T-helper 9 cell (primary cell): ENCODE measurements around the gene CYBA.

ENCODE experiments used
- DNase-seq: peaks from one replicate; pipeline ENCODE4 v3.0.0-alpha.2; 2020

Gene CYBA

GRCh38 chr16:88627531-88628411 is 23.1 kb downstream of the CYBA start:
- no peak for DNase-seq

DNA sequence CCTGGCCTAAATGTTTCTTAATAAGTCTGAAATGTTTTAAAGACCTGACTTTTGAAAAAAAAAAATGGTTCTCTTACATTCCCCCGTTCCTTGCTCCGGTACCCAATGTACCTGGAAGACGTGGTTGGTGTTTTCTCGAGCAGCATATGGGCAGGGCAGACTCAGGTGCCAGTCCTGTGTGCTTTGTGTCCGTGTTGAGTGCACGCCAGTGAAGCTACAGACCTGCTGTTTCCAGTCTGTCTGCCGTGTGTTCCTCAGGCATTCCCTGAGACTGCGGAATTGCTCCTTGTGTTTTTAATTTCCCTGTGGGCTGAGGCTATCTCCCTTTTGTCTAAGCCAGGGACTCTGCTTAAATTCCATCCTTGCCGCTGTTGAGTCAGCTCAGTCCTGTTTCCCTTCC is 24.2 kb downstream of the CYBA start:
- DNase-seq = no peak

DNA sequence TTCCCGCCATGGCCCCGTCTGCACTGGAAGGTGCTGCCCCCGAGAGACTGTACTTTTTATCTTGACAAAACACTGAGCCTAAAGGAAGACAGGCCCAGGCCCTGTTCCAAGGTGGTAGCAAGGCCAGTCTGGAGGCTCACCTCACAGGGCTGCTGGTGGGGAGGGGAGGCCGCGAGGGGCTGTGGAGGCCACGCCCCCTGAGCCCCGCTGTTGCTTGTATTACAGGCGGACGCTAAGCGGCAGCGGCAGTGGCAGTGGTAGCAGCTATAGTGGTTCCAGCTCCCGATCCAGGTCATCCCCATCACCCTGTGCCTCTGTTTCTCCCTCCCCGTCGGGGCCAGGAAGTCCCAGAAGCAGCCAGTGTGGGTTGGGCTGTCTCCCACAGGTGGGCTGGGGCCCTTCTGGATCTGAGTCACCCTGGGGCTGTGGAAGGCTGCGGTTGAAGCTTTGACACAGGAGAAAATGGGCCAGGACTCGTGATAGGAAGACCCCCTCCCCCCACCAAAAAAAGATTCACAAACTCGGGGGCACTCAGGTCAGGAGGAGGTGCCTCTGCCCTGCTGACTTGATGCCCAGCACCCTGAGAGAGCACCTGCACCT is 25.8 kb downstream of the CYBA start:
- DNase-seq = no peak

DNA sequence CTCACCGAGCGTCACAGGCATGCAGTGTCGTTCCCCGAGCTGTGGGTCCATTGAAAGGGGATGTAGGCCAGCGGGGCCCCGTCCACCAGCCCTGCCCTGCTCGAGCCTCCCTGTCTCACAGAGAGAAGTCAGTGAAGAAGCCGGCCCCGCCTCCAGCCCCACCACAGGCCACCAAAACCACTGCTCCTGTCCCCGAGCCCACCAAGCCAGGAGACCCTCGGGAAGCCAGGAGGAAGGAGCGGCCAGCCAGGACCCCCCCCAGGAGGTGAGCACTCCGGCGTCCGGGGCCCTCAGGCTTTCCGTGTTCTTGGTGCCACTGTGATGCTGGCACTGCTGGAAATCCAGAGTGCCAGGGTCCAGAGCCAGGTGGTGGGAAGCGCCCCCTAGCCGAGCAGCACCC is 26.4 kb downstream of the CYBA start:
- no peak for DNase-seq

- no peak for DNase-seq
Observed at GRCh38 chr16:88623858-88624257, 27.0 kb downstream of the CYBA start.

GRCh38 chr16:88622866-88623265 is 28.0 kb downstream of the CYBA start:
- DNase-seq = no peak

DNA sequence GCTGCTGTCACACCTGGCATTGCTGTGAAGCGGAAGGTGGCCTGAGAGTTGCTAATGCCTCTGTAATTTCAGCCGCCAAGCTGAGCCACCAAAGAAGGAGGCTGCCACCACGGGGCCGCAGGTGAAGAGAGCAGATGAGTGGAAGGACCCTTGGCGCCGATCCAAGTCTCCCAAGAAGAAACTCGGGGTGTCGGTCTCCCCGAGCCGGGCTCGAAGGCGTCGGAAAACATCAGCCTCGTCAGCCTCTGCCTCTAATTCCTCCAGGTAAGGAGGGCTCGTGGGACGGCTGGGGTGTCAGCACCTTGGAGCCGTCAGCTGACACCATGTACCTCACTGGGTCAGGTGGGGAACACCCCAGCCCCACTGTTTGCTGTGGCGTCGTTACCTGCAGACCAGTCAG is 28.7 kb downstream of the CYBA start:
- DNase-seq = no peak

GRCh38 chr16:88619859-88620815 is 30.7 kb downstream of the CYBA start:
- DNase-seq = peak; percentile 68

DNA sequence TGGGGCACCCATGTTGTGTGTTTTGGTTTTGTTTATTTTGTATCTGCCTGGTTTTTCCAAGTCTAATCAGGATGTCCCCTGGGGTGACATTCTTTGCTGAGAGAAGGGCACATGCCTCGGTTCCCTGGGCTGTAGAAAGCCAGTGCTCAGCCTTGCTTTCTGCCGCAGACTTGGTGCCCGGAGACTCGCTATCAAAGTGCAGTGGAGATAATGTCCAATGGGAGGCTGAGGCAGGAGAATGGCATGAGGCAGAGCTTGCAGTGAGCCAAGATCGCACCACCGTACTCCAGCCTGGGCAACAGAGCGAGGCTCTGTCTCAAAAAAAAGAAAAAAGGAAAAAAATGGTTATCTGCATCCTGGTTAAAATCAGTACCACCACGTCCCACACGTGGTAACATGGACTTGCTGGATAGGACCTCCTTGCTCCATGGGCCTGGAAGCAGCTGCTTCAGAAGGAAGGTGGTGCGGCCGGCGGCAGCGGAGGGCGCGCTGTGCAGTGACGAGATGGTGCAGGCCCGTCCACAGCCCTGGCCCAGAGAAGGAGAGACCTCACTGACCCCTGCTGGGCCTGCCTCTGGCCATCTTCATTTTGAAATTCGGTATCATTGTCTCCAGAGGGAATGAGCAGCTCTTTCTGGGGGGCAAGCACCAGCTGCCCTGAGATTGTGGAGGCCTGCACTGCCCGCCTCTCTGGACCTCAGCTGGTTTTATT is 31.7 kb downstream of the CYBA start:
- DNase-seq = no peak

DNA sequence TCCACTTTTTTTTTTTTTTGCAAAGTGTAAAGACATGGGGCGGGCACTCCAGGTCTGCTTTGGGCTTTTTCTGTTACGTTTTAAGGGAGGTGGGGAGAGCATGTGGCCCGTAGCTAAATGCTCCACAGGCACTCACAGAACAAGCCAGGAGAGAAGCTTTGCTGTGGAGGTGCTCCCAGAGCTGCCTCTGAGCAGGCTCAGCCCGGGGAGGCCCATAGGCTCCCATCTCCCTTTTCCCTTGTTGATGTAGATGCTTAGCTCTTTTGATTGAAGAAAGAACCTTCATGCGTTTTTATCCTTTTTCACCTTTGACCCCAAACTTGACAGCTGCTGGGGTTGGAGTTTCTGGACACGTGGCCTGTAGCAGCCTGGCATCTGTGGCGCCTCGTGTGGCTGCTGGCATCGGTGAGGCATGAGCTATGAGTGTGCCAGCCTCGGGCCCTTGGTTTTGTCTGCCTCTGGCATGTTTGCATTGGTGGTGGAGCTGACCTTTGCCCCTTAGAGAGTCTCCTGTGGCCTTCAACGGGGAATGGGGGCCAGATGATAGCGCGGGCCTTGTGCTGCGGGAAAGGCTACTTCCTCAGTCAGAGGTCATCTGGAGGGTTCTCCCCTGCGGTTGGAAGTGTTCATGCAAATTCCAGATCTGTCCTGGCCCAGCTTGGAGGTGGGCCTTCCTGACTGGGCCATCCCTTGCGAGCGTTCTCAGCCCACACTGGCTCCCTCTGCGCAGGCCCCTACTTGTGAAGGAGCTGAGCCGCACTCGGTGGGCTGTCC is 32.5 kb downstream of the CYBA start:
- no peak for DNase-seq

DNA sequence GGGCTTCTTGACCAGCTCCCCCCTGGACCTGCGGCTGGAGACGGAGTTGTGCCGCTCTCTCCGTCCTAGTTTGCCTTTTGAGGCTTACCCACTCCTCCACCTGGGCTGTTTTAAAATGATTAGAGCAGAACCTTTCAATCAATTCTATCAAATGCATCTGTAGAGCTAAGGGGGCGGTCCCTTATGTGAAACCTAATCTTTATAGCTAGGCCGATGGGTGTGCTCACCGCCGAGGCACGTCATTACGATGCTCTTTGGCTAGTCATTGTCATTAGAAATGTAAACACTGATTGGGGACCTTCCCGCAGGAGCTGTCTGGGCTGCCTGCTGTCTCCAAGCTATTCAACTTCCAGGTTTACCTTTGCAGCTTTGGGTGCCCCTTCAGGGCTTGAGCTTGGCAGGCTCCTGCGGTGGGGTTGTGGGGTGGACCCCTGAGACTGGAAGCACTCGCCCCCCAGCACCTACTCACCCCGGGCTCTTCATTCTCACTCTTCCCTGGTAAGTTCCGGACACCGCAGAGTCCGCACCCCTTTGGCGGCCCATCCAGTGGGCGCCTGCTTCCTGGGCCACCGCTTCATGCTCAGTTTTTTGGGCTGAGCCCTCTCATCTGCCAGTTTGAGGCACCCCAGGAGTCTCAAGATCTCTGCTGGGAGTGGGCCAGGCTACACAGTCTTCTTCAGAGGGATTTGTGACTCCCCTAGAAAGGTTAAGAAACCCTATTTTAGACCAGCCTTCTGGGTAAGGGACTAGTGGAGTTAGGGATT is 33.4 kb downstream of the CYBA start:
- DNase-seq = no peak

GRCh38 chr16:88616736-88617135 is 34.1 kb downstream of the CYBA start:
- DNase-seq = no peak

GRCh38 chr16:88616320-88616719 is 34.5 kb downstream of the CYBA start:
- DNase-seq = no peak

DNA sequence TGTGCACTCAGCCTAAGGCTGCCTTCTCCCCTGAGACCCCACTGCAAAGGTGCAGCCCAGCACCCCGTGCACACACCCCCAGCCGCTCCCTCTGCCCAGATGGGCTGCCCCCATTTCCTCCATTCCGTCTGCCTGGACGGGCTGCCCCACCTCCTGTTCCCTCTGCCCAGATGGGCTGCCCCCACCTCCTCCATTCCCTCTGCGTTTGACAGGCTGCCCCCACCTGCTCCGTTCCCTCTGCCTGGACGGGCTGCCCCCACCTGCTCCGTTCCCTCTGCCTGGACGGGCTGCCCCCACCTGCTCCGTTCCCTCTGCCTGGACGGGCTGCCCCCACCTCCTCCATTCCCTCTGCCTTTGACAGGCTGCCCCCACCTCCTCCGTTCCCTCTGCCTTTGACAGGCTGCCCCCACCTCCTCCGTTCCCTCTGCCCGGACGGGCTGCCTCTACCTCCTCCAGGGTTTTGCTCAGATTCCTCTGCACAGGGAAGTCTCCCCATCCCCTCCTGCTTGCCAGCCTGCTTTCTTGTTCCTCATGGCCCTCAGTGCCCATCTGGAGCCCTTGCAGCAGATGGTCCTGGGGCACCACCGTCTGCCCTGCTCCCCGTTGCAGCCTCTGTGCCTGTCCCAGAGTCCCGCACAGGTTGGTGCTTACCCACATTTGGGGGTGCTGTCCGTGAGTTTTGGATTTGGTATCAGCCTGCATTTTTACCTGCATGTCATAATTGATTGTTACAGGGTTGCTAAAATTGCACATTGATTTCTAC is 35.9 kb downstream of the CYBA start:
- no peak for DNase-seq

GRCh38 chr16:88613911-88614817 is 36.7 kb downstream of the CYBA start:
- no peak for DNase-seq

GRCh38 chr16:88613293-88613692 is 37.6 kb downstream of the CYBA start:
- no peak for DNase-seq

DNA sequence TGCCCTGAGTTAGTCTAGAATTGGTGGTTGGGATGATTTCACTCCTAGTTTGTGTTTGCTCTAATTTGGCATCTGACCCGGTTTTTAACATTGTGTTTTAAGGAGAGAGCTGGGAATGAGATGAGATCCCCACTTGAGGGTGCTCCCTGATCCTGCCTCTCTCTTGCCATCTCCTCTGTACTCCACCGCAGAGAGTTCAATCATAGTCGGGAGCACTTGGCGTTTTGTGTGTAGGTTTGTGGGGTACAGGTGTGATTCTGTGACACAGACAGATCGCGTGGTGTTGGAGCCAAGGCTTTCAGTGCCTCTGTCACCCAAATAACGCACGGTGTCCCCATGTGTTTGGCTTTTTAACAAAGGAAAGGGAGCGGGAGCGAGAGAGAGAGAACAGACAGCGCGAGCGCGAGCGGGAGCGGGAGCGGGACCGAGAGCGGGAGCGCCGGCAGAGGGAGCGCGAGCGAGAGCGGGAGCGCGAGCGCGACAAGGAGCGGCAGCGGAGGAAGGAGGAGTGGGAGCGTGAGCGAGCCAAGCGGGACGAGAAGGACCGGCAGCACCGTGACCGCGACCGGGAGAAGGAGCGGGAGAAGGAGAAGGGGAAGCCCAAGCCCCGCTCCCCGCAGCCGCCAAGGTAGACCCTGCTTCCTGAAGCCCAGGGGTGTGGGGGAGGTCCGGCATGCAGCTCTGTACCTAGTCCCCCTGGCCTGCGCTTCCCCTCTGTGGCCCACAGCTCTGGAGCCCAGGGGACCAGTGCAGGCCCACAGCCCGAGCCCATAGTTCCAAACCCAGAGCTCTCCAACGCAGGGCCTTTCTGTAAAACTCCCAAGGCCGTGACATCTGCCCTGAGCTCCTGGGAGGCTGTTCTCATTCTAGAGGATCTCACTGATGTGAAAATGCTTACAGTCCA is 39.7 kb downstream of the CYBA start:
- DNase-seq = no peak

DNA sequence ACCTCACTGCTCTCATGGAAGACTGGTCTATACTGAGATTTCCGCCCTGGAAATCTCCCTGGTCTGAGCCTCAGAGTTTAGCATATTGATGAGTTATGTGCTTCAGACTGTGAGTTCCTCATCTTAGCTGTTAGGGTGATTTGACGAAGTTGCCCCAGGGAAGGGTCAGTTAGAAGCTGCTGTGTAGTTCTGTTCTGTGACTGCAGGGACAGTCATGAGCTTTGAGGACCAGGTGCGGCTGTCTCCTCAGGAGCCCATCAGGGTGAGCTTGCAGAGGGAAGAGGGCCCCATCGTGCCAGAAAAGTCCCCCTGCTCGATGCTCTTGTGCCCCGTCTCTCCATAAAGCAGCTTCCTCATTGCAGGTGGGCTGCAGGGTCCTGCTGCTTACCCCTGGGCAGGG is 40.8 kb downstream of the CYBA start:
- DNase-seq = no peak
